ENCODE measurements around the gene PDE4D. TPM values are rescaled to one million over a fixed set of nuclear protein-coding genes. Genes with fewer than 3 reads are reported as not detected.

The PDE4D gene
- total RNA-seq, 1 experiment from 2014 or later: 11.6 TPM

DNA sequence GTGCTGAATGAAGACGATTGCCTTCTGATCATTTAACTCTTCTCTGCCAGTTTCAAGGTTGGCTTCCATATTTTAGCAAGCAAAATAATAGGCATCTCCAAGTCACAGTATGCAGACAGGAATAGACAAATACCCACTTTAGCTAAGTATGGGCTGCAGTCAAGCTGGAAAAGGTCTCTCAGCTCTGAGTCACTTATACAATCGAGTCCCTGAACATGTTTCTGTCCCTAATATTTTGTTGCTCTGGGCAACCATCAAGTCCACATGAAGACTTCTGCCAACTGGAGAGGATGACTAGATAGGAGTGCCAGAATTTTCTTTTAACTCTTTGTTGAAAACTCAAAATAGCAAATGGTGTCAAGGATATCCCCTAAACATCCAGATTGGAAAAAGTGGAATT lies 735.4 kb downstream of the PDE4D start:
- Mint-ChIP-seq H3K27ac (ENCODE audit: unreplicated experiment) (no peak overlapping the region), H3K4me1 (ENCODE audit: low read depth, unreplicated experiment) (no peaks in the 10 kb centered on the region), H3K9me3 (ENCODE audit: low read depth, unreplicated experiment) (no peaks in the 10 kb centered on the region), H3K36me3 (ENCODE audit: insufficient read depth, unreplicated experiment) (no peaks in the 10 kb centered on the region), H3K4me3 (ENCODE audit: low read depth, unreplicated experiment) (no peak overlapping the region), H3K27me3 (ENCODE audit: unreplicated experiment) (no peaks in the 10 kb centered on the region)
- CTCF ChIA-PET: no interaction called here
- DNase-seq: no peak
- TF ChIP-seq, protein P1, sequence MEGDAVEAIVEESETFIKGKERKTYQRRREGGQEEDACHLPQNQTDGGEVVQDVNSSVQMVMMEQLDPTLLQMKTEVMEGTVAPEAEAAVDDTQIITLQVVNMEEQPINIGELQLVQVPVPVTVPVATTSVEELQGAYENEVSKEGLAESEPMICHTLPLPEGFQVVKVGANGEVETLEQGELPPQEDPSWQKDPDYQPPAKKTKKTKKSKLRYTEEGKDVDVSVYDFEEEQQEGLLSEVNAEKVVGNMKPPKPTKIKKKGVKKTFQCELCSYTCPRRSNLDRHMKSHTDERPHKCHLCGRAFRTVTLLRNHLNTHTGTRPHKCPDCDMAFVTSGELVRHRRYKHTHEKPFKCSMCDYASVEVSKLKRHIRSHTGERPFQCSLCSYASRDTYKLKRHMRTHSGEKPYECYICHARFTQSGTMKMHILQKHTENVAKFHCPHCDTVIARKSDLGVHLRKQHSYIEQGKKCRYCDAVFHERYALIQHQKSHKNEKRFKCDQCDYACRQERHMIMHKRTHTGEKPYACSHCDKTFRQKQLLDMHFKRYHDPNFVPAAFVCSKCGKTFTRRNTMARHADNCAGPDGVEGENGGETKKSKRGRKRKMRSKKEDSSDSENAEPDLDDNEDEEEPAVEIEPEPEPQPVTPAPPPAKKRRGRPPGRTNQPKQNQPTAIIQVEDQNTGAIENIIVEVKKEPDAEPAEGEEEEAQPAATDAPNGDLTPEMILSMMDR (IDR thresholded peaks at IDR 0.05; ENCODE audit: unreplicated experiment): no peak
- no TSS peak for BruUV-seq (replicated peaks)
- intact Hi-C loops (cut with micrococcal nuclease; ENCODE audit: unreplicated experiment): no loop called here

DNA sequence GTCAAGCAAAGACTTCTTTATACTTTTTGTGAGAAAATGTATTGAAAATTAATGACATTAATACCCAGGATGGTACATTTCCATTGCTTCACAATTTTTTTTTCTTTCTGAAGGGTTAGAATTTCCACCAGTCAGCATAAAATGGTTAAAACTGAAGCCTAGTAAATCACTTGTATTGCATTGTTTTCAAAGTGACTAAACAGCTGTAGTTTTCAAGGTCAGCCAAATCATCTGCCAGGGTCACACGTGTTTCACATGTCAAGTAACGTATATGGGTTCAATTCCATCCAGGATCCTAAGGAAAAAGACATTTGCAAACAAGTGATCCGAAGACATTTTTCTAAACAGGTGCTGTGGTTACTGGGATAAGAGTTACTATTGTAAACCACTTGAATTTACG lies 736.5 kb downstream of the PDE4D start:
- TF ChIP-seq, protein P1 (IDR thresholded peaks at IDR 0.05; ENCODE audit: unreplicated experiment): no peak
- Mint-ChIP-seq H3K27ac (ENCODE audit: unreplicated experiment) (no peak overlapping the region), H3K27me3 (ENCODE audit: unreplicated experiment) (no peaks in the 10 kb centered on the region), H3K36me3 (ENCODE audit: insufficient read depth, unreplicated experiment) (no peaks in the 10 kb centered on the region), H3K4me1 (ENCODE audit: low read depth, unreplicated experiment) (no peaks in the 10 kb centered on the region), H3K9me3 (ENCODE audit: low read depth, unreplicated experiment) (no peaks in the 10 kb centered on the region), H3K4me3 (ENCODE audit: low read depth, unreplicated experiment) (no peak overlapping the region)
- no peak for DNase-seq
- no TSS peak for BruUV-seq (replicated peaks)
- CTCF ChIA-PET: interaction anchor here (0.7 kb wide), 1 partner anchor 876 kb away, joined by 5 read pairs; no protein-coding TSS in a partner anchor
- intact Hi-C loops (cut with micrococcal nuclease; ENCODE audit: unreplicated experiment): no loop called here

DNA sequence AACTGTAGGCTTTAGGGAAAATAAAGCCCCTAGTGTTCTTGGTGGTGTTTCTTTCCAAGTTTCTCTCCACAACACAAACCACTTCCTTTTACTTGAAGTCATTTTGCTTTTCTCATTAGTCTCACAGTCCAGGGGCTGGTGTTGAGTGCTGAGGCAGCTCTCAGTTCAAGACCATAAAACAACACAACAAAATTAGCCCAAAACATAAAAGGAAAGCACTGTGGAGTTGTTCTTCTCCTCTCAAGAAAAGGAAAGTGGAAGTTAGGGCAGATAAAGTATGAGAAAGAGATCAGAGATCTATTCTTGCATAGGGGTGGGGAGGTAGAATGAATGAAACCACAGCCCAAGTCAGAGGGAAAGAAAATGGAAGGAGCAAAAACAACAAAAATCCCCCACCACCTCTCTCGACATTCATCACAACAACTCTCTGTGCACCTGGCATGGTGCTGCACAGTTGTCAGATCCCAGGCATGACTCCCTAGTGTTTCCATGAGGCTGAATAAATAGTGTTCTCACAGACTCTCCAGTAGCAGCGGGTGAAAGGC lies 740.8 kb downstream of the PDE4D start:
- no peaks in the 10 kb centered on the region for H3K4me1 Mint-ChIP-seq (ENCODE audit: low read depth, unreplicated experiment)
- no peaks in the 10 kb centered on the region for H3K27me3 Mint-ChIP-seq (ENCODE audit: unreplicated experiment)
- H3K4me3 Mint-ChIP-seq (ENCODE audit: low read depth, unreplicated experiment): no peak overlapping the region
- CTCF ChIA-PET: no interaction called here
- no peaks in the 10 kb centered on the region for H3K9me3 Mint-ChIP-seq (ENCODE audit: low read depth, unreplicated experiment)
- no TSS peak for BruUV-seq (replicated peaks)
- H3K27ac Mint-ChIP-seq (ENCODE audit: unreplicated experiment): no peak overlapping the region
- H3K36me3 Mint-ChIP-seq (ENCODE audit: insufficient read depth, unreplicated experiment): no peaks in the 10 kb centered on the region
- TF ChIP-seq, protein P1 (IDR thresholded peaks at IDR 0.05; ENCODE audit: unreplicated experiment): no peak
- no peak for DNase-seq
- intact Hi-C loops (cut with micrococcal nuclease; ENCODE audit: unreplicated experiment): no loop called here

DNA sequence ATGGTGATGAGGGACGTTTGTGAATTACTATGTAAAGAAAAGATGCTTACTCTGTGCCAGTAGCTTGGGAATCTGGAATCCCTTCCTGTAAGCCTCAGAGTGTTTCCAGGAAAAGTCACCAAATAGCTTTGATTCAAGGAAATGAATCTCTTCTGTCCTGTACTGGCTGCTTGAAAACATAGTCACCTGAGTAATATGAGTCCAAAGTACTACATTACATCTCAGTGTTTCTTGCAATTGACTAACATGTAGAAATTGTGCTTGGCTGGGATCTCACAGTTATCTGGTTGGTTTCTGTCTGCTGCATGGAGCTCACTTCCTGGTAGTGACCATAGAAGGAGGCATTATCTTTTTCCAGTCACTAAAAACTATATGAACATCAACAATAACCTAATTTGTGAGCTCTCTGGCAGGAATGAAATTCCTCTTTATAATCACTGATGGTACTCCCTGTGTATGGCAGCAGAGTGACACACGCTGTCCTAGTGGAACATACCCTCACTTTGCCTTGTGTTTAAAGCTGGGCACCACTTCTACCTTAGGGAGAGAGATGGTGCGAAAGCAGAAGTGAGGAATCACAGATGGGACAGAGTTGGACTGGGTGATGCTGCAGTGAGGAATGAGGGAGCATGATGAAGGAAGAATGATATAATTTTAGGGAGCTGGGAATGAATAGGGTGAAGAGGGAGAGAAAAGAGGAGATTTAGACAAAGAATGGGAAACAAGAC lies 742.2 kb downstream of the PDE4D start:
- Mint-ChIP-seq H3K27me3 (ENCODE audit: unreplicated experiment) (no peaks in the 10 kb centered on the region), H3K4me1 (ENCODE audit: low read depth, unreplicated experiment) (no peaks in the 10 kb centered on the region), H3K36me3 (ENCODE audit: insufficient read depth, unreplicated experiment) (no peaks in the 10 kb centered on the region), H3K27ac (ENCODE audit: unreplicated experiment) (no peak overlapping the region), H3K4me3 (ENCODE audit: low read depth, unreplicated experiment) (no peak overlapping the region), H3K9me3 (ENCODE audit: low read depth, unreplicated experiment) (no peaks in the 10 kb centered on the region)
- TF ChIP-seq, protein P1 (IDR thresholded peaks at IDR 0.05; ENCODE audit: unreplicated experiment): no peak
- intact Hi-C loops (cut with micrococcal nuclease; ENCODE audit: unreplicated experiment): no loop called here
- BruUV-seq (replicated peaks): no TSS peak
- no peak for DNase-seq
- CTCF ChIA-PET: no interaction called here

Measured in Calu3 (cell line).